IPS-20b (cell line): Measurements from ENCODE around the gene ARSD.

Experiments
- H3K27ac ChIP-seq: one replicate; pipeline ENCODE4 v1.5.1; 2013; ENCODE audit warnings: low read length
- H3K27me3 ChIP-seq: 2 replicates; pipeline ENCODE4 v1.6.1; 2013; ENCODE audit warnings: mild to moderate bottlenecking, low read length, inconsistent platforms; ENCODE audit not compliant: insufficient read depth
- H3K36me3 ChIP-seq: 2 replicates; pipeline ENCODE4 v1.6.1; 2013; ENCODE audit warnings: low read depth, mild to moderate bottlenecking, inconsistent platforms, low read length, moderate library complexity; ENCODE audit not compliant: insufficient read depth
- H3K4me1 ChIP-seq: 2 replicates; pipeline ENCODE4 v1.6.1; 2013; ENCODE audit warnings: mild to moderate bottlenecking, control low read depth, inconsistent platforms, low read length, moderate library complexity; ENCODE audit not compliant: insufficient read depth
- H3K4me3 ChIP-seq: 2 replicates; pipeline ENCODE4 v1.5.1; 2013; ENCODE audit warnings: mild to moderate bottlenecking, low read length, inconsistent platforms
- H3K9ac ChIP-seq: 2 replicates; pipeline ENCODE4 v1.6.1; 2013; ENCODE audit warnings: low read depth, mild to moderate bottlenecking, inconsistent platforms, low read length, moderate library complexity
- H3K9me3 ChIP-seq: 2 replicates; pipeline ENCODE4 v1.6.1; 2013; ENCODE audit warnings: mild to moderate bottlenecking, low read depth, low read length, inconsistent platforms; ENCODE audit not compliant: insufficient read depth

The ARSD gene

GRCh38 chrX:2888309-2888708 is 40.8 kb downstream of the ARSD start:
- no peaks in the 10 kb centered on the region for H3K27me3 ChIP-seq
- H3K36me3 ChIP-seq = no peaks in the 10 kb centered on the region
- H3K9me3 ChIP-seq = no peaks in the 10 kb centered on the region
- H3K9ac ChIP-seq = no peak overlapping the region
- H3K27ac ChIP-seq = no peak overlapping the region
- no peak overlapping the region for H3K4me3 ChIP-seq
- peaks cover 4% of the 10 kb centered on the region for H3K4me1 ChIP-seq

- Histone ChIP-seq H3K4me1 (no peaks in the 10 kb centered on the region), H3K27ac (no peak overlapping the region), H3K27me3 (no peaks in the 10 kb centered on the region), H3K36me3 (peaks cover 20% of the 10 kb centered on the region), H3K9ac (no peak overlapping the region), H3K4me3 (no peak overlapping the region), H3K9me3 (no peaks in the 10 kb centered on the region)
These were observed 45.4 kb downstream of the ARSD start for GRCh38 chrX:2883770-2884169.

- H3K27ac ChIP-seq = no peak overlapping the region
- H3K4me1 ChIP-seq = no peaks in the 10 kb centered on the region
- H3K27me3 ChIP-seq = no peaks in the 10 kb centered on the region
- H3K36me3 ChIP-seq = peaks cover 20% of the 10 kb centered on the region
- H3K9ac ChIP-seq = no peak overlapping the region
- H3K4me3 ChIP-seq = no peak overlapping the region
- no peaks in the 10 kb centered on the region for H3K9me3 ChIP-seq
These were observed 49.5 kb downstream of the ARSD start for GRCh38 chrX:2879670-2880069.

DNA sequence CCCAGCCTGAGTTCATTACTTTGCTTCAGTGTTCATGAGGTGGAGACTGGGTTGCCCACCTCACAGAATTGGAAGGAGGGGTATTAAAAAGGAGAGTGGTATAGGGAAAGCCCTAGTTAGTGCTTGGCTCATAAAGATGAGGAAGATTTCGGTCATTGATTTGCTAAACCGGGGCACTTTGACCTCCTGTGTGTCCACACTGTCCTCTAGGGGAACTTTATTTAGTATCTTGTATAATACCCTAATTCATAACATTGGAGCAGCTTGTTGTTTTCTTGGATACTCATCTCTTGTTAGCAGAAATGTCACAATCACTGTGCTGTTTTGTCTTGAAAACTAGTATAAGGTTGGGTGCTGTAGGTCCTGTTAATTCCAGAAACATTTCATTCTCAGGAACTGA is 50.6 kb downstream of the ARSD start:
- peaks cover 20% of the 10 kb centered on the region for H3K36me3 ChIP-seq
- H3K4me3 ChIP-seq = no peak overlapping the region
- H3K9ac ChIP-seq = no peak overlapping the region
- no peak overlapping the region for H3K27ac ChIP-seq
- H3K4me1 ChIP-seq = no peaks in the 10 kb centered on the region
- no peaks in the 10 kb centered on the region for H3K9me3 ChIP-seq
- no peaks in the 10 kb centered on the region for H3K27me3 ChIP-seq

DNA sequence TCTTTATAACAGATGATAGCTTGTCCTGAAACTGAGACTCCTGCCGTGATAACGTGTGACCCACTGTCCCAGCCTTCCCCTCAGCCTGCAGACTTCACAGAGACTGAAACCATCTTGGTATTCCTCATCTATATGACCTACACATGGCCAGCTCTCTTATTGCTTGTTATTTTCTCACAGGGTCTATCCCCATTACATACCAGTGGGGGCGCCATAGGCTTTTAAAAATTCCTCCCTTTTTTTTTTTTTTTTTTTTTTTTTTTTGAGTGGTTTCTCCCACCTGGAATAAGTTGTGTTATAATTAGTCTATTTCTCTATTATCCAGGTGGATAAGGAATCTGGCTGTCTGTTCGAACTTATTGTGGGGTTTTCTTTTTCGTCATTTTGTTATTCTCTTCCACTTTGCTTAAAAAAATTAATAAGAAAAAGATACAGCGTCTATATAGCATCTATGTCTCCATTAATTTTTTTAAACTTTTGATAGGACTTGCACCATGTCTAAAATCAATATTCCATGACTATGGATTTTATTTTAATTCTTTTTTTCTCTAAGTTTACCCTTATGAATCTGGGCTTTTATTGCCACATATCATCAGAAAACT is 53.2 kb downstream of the ARSD start:
- Histone ChIP-seq H3K36me3 (0 out of 2 replicates have a peak, but pooled peaks cover 2% of the 10 kb centered on the region), H3K27ac (no peak overlapping the region), H3K4me3 (no peak overlapping the region), H3K27me3 (no peaks in the 10 kb centered on the region), H3K9ac (no peak overlapping the region), H3K9me3 (no peaks in the 10 kb centered on the region), H3K4me1 (no peaks in the 10 kb centered on the region)

DNA sequence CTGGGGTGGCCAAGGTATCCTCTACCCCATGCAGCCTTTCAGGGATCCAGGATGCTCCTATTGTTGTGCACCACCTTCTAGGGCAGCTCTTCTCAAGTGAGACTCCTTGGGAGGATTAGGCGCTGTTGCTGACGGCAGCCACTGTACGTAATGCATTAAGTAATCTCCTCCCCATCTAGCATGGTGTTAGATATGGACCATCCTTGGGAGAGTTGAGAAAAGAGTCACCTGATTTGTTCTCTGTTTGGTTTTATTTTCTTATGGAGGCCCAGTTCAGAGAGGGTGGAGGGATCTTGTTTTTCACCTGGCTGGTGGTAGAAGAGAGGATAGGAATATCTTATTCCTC is 54.0 kb downstream of the ARSD start:
- Histone ChIP-seq H3K27ac (no peak overlapping the region), H3K36me3 (no peaks in the 10 kb centered on the region), H3K9me3 (no peaks in the 10 kb centered on the region), H3K4me3 (no peak overlapping the region), H3K4me1 (no peaks in the 10 kb centered on the region), H3K9ac (no peak overlapping the region), H3K27me3 (no peaks in the 10 kb centered on the region)

DNA sequence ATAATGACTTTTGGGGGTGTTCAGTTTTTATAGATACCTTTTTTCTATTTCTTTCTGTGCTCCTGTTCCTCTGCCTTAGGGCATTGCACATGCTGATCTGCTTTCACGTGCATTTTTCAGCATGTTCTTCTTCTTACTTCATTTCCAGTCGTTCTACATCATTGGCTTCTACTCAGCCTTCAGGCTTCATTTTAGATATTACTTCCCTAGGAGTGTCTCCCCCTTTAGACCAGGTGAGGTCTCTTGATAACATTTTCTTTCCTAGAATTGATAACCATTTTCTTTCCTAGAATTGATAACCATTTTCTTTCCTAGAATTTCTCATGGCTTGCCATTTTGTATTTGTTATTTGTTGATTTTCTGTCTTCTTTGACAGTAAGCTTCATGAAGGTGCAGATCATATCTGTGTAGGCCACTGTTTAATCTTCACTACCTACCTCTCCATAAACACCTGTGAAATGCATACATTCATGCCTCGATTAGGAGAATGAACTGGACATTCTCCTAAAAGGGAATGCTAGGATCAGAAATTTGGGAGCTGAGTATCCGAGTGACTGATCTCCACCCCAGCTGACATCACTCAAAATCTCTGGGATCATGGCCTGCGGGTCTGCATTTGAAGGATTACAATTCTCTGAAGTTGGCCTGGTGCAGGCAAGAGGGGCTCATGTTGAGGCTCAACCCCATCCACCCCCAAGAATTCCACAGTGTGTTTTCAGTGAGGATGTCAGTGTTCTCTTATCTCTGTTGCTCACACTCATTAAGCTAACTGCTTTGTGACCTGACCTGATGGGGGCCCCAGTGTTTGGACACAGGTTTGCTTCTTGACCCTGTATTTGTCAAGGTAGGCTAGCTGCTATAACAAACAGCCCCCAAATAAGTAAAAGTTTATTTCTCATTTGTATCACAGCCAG is 54.7 kb downstream of the ARSD start:
- Histone ChIP-seq H3K36me3 (no peaks in the 10 kb centered on the region; the same call in 1 of the 2 replicates), H3K4me3 (no peak overlapping the region), H3K27me3 (no peaks in the 10 kb centered on the region), H3K9ac (no peak overlapping the region), H3K4me1 (no peaks in the 10 kb centered on the region), H3K27ac (no peak overlapping the region), H3K9me3 (no peaks in the 10 kb centered on the region)

- H3K27ac ChIP-seq = no peak overlapping the region
- H3K4me1 ChIP-seq = no peaks in the 10 kb centered on the region
- peaks cover 3% of the 10 kb centered on the region; the same call in 1 of the 2 replicates for H3K36me3 ChIP-seq
- H3K27me3 ChIP-seq = no peaks in the 10 kb centered on the region
- no peak overlapping the region for H3K9ac ChIP-seq
- no peaks in the 10 kb centered on the region for H3K9me3 ChIP-seq
- H3K4me3 ChIP-seq = no peak overlapping the region
These were observed 56.4 kb downstream of the ARSD start for GRCh38 chrX:2872671-2873277.

DNA sequence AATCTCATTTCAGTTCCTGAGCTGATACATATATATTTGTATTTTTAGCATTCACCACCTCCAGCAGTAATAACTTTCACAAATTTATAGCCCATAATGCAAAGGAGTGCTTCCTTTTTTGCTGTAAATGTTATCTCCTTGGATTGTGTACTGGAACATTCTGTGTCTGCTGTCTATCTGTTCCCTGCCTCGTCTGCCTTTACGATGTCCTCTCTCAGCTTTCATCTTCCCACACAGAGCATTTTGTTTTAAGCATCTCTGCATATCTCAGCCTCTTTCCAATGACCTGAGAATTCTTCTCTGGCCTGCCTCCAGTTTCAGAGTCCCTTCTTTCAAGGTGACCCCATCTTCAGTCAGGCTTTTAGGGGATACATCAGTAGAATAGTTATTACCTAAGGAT is 57.3 kb downstream of the ARSD start:
- H3K9me3 ChIP-seq = no peaks in the 10 kb centered on the region
- no peak overlapping the region for H3K4me3 ChIP-seq
- H3K4me1 ChIP-seq = no peaks in the 10 kb centered on the region
- no peaks in the 10 kb centered on the region for H3K27me3 ChIP-seq
- H3K36me3 ChIP-seq = peaks cover 5% of the 10 kb centered on the region; the same call in 1 of the 2 replicates
- no peak overlapping the region for H3K9ac ChIP-seq
- no peak overlapping the region for H3K27ac ChIP-seq

DNA sequence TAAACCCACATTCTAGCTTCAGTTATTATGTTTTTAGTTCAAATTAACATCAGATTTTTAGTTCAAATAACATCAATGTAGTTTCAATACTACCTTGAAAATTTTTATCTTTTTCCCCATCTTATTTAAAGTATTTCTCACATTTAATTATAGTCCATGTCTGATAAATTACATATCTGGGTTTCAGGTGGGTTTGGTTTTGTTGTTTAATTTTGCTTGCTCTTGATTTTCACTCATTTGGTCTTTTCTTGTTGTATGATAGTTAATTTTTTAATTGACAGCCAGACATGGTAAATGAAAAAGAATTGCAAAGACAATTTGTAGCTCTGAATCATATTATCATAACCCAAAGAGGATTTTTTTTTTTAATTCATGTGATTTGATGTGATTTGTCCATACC is 58.5 kb downstream of the ARSD start:
- no peak overlapping the region for H3K4me3 ChIP-seq
- no peaks in the 10 kb centered on the region for H3K4me1 ChIP-seq
- H3K9me3 ChIP-seq = no peaks in the 10 kb centered on the region
- H3K9ac ChIP-seq = no peak overlapping the region
- H3K36me3 ChIP-seq = peaks cover 12% of the 10 kb centered on the region; the same call in 1 of the 2 replicates
- no peaks in the 10 kb centered on the region for H3K27me3 ChIP-seq
- H3K27ac ChIP-seq = no peak overlapping the region

DNA sequence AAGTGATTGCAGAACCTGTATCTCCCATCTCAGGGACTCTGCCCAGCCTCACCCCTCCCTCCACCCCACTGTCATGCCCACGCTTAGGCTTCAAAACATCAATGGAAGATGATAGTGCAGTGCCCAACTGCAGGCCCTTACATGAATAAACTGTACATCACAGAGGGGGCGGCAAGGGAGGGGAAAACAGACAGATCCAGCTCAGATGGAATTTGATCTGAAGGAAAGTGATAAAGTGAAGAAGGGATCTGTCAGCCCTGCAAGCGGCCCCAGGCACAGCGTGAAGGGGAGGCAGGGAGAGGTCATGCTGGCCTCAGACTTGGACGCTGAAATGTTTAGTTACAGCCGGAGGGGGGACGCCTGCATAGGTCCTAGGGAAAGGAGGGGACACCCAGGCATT is 61.9 kb downstream of the ARSD start:
- no peaks in the 10 kb centered on the region for H3K27me3 ChIP-seq
- no peak overlapping the region for H3K27ac ChIP-seq
- H3K9ac ChIP-seq = no peak overlapping the region
- no peak overlapping the region for H3K4me3 ChIP-seq
- H3K9me3 ChIP-seq = no peaks in the 10 kb centered on the region
- peaks cover 40% of the 10 kb centered on the region; the same call in 1 of the 2 replicates for H3K36me3 ChIP-seq
- no peaks in the 10 kb centered on the region for H3K4me1 ChIP-seq

- Histone ChIP-seq H3K4me3 (no peak overlapping the region), H3K9me3 (no peaks in the 10 kb centered on the region), H3K4me1 (no peaks in the 10 kb centered on the region), H3K27me3 (no peaks in the 10 kb centered on the region), H3K27ac (no peak overlapping the region), H3K36me3 (peaks cover 65% of the 10 kb centered on the region; the same call in 1 of the 2 replicates), H3K9ac (no peak overlapping the region)
These were observed 65.5 kb downstream of the ARSD start for GRCh38 chrX:2863646-2864045.
